ENCODE data around the gene HBZ. TPM values are rescaled to one million over a fixed set of nuclear protein-coding genes. Genes with fewer than 3 reads are reported as not detected.
"Not testable (repeated sequence)": the region's sequence is repeated elsewhere in the genome, so short reads cannot be mapped to it uniquely, and the experiment has no call there.

Gene HBZ
- total RNA-seq, 1 experiment from 2014 or later, result not detected

DNA sequence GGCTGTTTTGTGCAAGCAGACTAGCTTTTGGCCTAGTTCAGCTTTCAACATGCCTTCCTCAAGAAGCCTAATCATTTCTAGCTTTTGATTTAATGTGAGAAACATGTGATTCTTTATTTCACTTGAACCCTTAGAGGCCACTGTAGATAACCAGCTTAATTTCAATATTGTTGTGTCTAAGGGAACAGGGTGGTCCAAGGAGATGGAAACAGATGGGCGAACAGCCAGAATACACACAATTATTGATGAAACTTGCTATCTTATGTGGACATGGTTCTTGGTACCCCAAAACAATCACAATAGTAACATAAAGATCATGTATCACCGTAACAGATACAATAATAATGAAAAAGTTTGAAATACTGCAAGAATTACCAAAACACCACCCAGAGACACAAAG is 18.7 kb upstream of the HBZ start:
- no peak for DNase-seq (ENCODE audit: low spot score)

DNA sequence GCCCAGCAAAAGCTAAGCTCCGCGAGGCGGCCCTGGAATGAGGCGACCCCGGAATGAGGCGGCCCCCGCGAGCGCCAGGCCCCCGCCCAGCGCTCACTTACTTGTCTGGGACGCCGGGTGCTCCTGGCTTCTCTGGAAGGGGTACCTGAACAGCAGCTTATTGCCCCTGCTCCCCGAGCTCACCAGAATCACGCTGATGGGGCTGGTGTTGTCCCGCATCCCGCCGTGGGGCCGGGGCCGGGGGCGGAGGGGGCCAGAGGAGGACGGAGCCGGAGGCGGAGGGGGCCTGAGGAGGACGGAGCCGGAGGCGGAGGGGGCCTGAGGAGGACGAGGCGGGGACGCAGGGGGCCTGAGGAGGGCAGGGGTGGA is 14.4 kb upstream of the HBZ start:
- DNase-seq (ENCODE audit: low spot score), result no peak

DNA sequence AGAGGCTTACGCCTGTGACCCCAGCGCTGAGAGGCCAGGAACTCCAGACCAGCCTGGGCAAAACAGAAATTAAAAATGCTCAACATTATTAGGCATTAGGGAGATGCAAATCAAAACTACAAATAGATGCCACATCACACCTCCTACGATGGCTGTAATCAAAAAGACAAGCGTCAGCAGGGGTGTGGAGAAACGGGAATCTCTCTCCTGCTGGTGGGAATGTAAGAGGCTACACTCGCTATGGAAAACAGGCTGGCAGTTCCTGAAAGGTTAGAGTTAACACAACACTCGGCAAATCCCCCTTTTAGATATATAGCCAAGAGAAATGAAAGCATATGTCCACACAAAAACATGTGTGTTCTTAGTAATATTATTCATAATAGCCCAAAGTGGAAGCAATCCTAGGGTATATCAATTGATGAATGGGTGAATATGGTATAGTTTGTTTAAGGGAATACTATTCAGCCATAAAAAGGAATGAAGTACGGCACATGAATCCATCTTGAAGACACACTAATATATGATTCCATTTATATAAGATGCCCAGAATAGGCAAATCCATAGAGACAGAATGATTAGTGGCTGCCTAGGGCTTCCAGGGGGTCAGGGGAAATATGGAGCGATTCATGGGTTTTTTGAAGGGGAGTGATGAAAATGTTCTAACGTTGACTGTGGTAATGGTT is 12.1 kb upstream of the HBZ start:
- no peak for DNase-seq (ENCODE audit: low spot score)

DNA sequence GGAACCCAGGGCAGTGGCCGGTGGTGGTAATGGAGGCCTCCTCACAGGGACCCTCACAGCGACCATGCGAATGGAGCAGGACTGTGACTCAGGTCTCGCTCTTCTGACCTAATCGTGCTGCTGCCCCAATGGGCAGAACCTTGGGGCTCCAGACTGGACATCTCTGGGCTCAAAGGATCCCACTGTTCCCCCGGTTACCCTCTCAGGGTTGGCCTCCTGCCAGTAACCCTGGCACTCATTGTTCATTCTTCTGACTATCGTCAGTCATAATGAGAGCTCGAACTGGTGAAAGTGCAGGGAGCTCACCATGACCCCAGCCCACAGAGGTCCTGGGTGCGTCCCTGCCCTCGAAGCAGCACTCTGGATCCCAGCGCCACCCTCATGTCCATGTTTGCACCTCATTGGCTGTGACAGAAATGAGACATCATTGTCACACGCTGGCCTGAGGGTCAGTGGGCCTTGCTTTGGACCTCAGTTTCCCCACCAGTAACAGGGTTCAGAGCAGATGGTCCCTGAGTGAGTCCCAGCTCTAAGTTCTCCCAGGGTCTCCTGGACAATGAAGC is 10.0 kb upstream of the HBZ start:
- no peak for DNase-seq (ENCODE audit: low spot score)

DNA sequence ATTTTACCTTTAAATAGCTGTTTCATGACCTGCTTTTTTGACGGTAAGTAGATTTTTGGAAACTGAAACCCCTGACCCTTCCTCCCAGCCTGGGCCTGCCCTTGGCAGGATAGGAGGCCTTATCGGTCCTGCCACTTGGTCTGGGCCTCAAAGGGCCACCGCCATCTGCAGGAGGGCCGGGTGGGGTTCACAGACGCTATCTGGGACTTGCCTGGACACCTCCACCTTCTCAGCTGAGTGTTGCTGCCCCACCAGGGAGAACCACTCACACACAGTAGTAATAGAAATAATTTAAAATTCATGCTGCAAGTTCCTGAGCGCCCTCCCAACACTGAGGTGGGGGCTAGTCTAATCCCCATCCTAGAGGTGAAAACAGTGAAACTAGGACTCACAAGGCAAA is 9.4 kb upstream of the HBZ start:
- DNase-seq (ENCODE audit: low spot score), result no peak

DNA sequence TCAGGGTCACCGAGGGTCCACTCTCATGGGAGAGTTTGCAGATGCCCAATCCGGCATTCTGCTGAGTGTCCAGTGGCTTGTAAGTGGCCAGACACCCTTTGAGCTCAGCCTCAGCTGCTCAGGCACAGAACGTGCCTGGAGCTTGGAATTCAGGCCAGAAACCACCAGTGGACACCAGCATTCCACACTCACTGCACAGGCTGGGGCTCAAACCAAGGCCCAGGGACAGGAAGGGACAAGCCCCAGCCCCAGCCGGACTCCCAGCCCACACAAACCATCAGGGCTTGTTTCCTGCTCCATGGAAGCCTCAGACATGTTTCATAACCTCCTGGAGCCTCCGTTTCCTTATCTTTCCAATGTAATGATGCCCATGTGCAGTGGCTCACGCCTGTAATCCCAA is 9.0 kb upstream of the HBZ start:
- DNase-seq (ENCODE audit: low spot score), result no peak

DNA sequence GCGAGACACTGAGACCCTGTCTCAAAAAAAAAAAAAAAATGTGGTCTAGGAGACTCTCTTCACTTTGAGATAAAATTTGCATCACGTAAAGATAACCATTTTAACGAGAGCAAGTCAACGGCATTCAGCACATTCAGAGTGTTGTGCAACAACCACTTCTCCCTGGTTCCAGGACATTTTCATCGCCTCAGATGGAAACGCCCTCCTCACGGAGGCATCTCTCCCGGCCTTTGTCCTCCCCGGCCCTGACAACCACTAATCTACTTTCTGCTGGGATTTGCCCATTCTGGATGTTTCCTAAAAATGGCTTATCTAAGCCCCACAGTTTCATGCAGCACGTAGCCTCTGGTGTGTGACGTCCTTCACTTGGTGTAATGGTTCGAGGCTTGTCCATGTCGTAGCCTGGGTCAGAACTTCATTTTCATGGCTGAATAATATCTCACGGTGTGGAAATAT is 7.6 kb upstream of the HBZ start:
- no peak for DNase-seq (ENCODE audit: low spot score)

DNA sequence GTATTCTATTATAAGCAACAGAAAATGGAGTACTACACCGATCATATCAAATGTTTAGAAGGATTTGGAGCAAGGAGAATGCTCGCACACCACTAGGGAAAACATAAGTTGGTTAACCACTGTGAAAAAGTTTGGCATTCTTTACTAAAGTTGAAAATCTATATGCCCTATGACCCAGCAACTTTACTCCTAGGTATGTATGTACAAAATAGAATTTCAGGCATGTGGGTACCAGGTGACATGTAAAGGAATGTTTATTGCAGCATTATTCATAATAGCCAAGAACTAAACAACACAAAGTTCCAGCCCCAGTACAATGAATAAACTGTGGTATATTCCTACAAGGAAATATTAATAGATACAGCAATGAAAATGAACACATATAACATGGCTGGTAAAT is 5.8 kb upstream of the HBZ start:
- no peak for DNase-seq (ENCODE audit: low spot score)

DNA sequence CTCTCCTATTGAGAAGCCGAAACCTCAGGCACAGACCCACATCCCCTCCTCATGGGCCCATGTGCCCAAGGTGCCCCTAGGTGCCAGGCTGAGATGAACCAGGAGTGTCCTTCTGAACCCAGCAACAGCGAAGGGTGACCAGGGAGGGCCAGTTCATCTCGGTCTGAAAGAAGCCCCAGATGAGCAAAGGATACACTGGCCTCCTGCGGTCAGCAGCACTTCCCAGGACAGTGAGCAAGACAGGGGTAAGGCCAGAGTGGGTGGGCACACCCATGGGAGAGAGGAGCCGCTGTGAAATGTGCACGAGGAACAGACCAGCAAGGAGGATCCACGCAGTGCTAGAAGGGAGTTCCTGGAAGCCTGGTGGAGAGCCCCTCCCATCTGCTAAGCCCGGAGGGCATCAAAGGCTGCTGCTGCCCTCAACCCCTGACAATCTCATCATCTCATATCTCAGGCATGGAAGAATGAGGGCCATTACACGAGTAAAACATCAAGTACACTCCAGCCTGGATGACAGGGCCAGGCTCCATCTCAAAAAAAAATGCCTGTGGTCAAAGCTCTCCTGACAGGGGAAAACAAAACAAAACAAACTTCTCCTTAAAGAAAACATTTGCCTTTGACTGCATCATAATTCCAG is 3.3 kb upstream of the HBZ start:
- DNase-seq (ENCODE audit: low spot score), result no peak

DNA sequence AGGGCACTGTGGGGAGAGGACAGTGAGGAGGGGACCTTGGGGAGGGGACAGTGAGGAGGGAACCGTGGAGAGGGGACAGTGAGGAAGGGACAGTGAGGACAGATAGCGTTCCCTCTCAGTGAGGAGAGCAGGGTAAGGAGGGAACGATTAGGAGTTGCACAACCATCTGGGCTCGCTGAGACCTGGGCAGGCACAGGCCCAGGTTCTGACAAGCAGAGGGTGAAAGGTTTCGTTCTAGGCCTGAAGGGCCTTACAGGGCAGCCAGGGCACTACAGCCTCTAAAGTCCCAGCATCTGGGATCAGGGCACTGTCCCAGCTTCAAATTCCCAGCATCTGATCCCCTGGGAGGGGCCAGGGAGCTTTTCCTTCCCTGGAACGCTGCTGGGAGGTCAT is 681 bp downstream of the HBZ start:
- not testable (repeated sequence) for DNase-seq (ENCODE audit: low spot score)

DNA sequence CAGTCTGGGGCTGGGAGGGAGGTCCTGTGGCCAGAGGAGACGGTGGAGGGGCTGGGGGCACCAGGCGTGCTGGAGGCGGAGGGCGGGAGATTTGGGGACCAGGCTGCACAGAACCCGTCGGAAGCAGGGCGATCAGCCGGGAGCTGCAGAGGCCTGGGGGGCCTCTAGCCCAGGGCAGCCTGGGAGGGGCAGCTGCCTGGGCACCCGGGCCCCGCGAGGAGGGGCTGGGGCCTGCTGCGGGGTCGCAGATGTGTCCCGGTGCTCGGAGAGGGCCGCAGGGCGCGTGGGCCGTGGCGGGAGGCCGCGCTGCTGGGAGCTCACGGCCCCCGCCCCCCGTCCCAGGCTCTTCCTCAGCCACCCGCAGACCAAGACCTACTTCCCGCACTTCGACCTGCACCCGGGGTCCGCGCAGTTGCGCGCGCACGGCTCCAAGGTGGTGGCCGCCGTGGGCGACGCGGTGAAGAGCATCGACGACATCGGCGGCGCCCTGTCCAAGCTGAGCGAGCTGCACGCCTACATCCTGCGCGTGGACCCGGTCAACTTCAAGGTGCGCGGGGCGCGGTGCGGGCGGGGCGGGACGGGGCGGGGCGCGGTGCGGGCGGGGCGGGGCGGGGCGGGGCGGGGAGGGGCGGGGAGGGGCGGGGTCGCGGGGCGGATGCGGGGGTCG is 1.2 kb downstream of the HBZ start:
- DNase-seq (ENCODE audit: low spot score), result not testable (repeated sequence)

DNA sequence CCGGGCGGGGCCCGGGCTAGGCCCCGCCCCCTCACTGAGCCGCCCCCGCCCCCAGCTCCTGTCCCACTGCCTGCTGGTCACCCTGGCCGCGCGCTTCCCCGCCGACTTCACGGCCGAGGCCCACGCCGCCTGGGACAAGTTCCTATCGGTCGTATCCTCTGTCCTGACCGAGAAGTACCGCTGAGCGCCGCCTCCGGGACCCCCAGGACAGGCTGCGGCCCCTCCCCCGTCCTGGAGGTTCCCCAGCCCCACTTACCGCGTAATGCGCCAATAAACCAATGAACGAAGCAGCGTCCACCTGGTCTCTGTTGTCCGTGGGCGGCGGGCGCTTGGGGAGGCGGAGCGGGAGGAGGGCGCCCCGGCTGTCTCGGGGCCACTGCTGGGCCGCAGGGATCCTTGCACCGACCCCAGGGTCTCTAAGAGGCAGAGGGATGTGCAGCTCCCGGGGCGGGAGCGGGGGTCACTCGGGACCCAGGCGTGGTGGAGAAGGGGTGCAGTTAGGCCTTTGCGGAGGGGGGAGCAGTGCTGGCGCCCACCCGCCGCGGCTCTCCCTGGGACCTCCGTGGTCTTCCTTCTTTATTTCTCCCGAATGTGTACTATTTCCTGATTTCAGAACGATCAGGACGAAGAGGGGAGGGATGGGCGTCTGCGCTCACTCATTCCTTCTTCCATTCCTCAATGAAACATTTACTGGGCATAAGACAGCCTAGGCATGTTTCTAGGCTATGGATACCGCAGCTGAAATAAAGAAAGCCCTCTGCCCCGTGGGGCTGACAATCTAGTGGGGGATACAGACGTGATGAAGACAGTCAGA is 2.0 kb downstream of the HBZ start:
- DNase-seq (ENCODE audit: low spot score), result no peak

DNA sequence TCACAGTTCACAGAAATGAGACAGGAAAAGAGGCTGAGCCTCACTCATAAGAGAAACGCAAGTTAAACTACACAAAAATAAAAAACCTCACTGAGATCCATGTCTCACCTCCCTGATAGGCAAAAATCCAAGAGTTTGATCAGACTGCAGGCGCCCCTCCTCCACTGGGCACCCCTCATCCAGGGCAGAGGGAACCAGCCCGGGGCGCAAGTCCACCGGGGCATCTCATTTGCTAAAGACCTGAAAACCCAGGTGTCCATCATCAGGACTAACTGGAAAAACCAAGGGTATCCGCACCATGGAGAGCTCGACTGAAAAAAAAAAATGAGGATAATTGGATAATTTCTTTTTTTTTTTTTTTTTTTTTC is 2.6 kb downstream of the HBZ start:
- no peak for DNase-seq (ENCODE audit: low spot score)

DNA sequence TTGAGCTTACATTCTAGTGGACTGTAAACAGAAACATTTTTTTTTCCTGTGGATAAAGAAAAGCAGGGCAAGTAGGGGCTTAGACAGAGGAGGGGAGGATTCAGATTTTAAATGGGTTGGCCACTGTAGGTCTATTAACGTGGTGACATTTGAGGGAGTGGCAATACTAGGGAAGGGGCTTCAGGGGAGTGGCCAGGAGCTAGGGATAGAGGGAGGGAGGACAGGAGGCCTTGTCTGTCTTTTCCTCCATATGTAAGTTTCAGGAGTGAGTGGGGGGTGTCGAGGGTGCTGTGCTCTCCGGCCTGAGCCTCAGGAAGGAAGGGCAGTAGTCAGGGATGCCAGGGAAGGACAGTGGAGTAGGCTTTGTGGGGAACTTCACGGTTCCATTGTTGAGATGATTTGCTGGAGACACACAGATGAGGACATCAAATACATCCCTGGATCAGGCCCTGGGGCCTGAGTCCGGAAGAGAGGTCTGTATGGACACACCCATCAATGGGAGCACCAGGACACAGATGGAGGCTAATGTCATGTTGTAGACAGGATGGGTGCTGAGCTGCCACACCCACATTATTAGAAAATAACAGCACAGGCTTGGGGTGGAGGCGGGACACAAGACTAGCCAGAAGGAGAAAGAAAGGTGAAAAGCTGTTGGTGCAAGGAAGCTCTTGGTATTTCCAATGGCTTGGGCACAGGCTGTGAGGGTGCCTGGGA is 6.8 kb downstream of the HBZ start:
- no peak for DNase-seq (ENCODE audit: low spot score)

DNA sequence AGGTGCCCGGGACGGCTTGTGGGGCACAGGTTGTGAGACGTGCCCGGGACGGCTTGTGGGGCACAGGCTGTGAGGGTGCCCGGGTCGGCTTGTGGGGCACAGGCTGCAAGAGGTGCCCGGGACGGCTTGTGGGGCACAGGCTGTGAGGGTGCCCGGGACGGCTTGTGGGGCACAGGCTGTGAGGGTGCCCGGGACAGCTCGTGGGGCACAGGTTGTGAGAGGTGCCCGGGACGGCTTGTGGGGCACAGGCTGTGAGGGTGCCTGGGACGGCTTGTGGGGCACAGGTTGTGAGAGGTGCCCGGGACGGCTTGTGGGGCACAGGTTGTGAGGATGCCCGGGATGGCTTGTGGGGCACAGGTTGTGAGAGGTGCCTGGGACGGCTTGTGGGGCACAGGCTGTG is 7.8 kb downstream of the HBZ start:
- not testable (repeated sequence) for DNase-seq (ENCODE audit: low spot score)

DNA sequence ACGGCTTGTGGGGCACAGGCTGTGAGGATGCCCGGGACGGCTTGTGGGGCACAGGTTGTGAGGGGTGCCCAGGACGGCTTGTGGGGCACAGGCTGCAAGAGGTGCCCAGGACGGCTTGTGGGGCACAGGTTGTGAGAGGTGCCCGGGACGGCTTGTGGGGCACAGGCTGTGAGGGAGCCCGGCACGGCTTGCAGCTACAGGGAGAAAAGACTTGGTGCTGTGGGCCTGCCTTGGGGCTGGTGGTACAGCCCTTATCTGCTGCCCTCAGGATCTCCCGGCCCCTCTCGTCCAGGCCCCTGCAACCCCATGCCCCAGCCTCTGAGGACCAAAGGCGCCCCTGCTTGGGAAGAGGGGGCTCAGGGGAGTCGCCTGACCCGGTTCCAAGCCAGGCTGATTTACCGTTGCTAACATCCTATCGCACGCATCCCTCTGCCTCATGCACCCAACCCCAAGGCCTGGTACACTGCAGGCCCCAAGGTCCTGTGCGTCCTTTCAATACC is 8.3 kb downstream of the HBZ start:
- no peak for DNase-seq (ENCODE audit: low spot score)

DNA sequence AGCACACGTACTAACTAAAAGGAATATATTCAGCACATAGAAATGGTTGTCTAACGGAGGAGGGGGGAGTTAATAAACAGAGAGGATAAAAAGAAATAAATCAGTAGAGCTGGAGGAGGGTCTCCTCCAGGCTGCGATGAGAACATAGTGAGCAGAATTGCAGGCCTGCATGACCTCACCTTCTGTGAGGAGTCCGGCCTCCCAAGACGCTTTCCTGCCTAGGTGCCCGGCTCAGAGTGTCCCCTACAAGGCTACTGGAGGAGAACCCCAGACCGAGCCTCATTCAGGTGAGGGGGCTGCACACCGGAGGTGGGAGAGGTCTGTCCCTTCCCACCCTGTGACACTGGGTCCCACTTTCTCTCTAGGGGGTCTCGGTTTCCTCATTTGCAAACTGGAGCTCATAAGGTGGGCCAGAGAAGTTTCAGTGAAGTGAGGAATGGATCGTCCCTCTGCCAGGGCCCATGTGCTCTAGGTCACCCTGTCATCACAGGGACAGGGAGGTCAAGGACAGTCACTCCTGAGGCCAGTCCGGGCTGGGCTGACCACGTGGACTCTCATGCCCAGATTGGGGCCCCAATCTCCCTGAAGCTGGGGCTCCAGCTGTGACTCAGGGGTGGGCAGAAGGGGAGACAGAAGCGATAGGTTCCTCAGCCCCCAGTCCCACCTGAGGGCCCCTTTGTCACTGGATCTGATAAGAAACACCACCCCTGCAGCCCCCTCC is 10.0 kb downstream of the HBZ start:
- no peak for DNase-seq (ENCODE audit: low spot score)

DNA sequence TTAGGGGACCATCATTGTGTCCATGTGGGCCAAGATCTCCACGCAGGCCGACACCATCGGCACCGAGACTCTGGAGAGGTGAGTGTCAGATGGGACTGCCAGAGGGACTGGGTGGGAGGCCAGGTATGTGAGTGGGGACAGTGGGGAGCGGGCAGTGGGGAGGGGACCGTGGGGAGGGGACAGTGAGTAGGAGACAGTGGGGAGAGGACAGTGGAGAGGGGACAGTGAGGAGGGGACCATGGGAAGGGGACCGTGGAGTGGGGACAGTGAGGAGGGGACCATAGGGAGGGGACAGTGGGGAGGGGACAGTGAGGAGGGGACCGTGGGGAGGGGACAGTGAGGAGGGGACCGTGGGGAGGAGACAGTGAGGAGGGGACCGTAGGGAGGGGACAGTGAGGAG is 10.7 kb downstream of the HBZ start:
- DNase-seq (ENCODE audit: low spot score), result not testable (repeated sequence)

DNA sequence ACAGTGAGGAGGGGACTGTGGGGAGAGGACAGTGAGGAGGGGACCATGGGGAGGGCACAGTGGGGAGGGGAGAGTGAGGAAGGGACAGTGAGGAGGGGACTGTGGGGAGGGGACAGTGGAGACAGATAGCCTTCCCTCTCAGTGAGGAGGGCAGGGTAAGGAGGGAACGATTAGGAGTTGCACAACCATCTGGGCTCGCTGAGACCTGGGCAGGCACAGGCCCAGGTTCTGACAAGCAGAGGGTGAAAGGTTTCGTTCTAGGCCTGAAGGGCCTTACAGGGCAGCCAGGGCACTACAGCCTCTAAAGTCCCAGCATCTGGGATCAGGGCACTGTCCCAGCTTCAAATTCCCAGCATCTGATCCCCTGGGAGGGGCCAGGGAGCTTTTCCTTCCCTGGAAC is 11.3 kb downstream of the HBZ start:
- not testable (repeated sequence) for DNase-seq (ENCODE audit: low spot score)

DNA sequence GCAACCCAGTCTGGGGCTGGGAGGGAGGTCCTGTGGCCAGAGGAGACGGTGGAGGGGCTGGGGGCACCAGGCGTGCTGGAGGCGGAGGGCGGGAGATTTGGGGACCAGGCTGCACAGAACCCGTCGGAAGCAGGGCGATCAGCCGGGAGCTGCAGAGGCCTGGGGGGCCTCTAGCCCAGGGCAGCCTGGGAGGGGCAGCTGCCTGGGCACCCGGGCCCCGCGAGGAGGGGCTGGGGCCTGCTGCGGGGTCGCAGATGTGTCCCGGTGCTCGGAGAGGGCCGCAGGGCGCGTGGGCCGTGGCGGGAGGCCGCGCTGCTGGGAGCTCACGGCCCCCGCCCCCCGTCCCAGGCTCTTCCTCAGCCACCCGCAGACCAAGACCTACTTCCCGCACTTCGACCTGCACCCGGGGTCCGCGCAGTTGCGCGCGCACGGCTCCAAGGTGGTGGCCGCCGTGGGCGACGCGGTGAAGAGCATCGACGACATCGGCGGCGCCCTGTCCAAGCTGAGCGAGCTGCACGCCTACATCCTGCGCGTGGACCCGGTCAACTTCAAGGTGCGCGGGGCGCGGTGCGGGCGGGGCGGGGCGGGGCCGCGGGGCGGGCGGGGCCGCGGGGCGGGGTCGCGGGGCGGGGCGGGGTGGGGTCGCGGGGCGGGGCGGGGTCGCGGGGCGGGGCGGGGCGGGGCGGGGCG is 11.8 kb downstream of the HBZ start:
- DNase-seq (ENCODE audit: low spot score), result not testable (repeated sequence)
